ENCODE results near the gene TRIM75.

TRIM75 gene

DNA sequence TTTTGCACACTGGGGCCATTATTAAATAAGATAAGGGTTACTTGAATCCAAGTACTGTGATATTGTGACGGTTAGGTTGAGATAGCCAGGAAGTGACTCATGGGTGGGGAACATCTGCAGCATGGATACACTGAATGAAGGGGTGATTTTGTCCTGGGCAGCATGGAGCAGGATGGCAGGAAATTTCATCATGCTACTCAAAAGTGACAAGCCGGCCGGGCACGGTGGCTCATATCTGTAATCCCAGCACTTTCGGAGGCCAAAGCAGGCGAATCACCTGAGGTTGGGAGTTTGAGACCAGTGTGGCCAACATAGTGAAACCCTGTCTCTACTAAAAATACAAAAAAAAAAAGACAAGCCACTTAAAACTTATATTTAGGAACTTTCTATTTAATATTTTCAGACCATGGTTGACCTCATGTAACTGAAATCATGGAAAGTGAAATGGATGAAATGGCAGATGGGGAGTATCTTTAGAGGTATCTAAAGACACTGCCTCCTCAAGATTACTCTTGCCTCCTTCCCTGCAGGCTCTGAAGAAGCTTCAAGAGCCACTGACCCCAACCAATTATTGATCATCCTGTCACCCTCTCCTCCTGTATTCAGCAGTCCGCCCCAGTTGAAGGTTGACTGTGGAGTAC, 25.8 kb upstream of the TRIM75 start:
- Histone ChIP-seq H3K4me3 (ENCODE audit: insufficient read depth in 1 of 2, low read depth in 1 of 2, low read length in 2 of 2) (no peak overlapping the region), H3K23ac (ENCODE audit: low read length in 2 of 2) (no peak overlapping the region)
- WGBS: 34% methylated on average over 5 of the region's 7 CpGs

DNA sequence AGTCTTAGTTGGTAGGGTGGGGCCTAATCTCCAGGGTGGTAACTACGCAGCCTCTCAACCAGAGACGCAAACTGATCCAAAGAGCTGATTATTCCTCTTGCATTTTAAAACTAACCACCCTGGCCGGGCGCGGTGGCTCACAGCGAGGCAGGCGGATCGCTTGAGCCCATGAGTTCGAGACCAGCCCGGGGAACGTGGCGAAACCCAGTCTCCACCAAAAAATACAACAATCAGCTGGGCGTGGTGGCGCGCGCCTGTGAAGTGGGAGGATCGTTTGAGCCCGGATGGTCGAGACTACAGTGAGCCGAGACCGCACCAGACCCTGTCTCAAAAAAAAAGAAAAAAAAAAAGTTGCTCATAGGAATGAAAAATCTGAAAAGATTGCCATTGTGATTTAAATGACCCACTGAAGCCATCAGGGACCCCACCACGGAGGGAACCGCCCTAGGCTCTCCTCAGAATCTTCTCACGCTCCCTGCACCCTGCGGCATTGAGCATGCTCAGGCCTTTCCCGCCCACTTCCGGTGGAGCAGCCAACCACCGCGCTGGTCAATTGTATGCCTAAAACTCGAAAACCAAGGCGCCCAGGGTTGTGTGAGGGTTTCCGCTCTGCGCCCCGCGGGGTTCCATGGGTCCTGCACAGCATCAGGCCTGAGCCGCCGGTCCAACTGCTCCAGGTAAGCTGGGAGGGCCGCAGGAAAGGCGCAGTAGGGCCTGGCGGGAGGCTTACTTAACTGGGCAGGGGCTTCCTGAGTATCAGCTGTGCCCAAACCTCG, 22.0 kb upstream of the TRIM75 start, which contains the start of gene TRIM60:
TSS of gene TRIM60 (plus strand) at position 564 of the 776 bp plus-strand sequence. CDS start 8,074 bp downstream, outside the sequence.
- no peak within 1 kb of the TSS for H3K14ac ChIP-seq (ENCODE audit: low read length in 2 of 2)
- H3K23ac ChIP-seq (ENCODE audit: low read length in 2 of 2): no peak within 1 kb of the TSS
- H2BK12ac ChIP-seq (ENCODE audit: low read length in 2 of 2): no peak within 1 kb of the TSS
- no peaks in the 10 kb centered on the region for H3K36me3 ChIP-seq (ENCODE audit: control insufficient read depth in 1 of 2, insufficient read depth in 2 of 2, low read depth in 1 of 2, low read length in 2 of 2)
- no peak within 1 kb of the TSS for H3K9ac ChIP-seq (ENCODE audit: low read length)
- no peak within 1 kb of the TSS for H4K91ac ChIP-seq (ENCODE audit: low read length)
- no peaks in the 10 kb centered on the region for H3K27me3 ChIP-seq (ENCODE audit: control insufficient read depth in 1 of 2, insufficient read depth in 1 of 2, low read length in 2 of 2)
- no peak within 1 kb of the TSS for H2BK5ac ChIP-seq (ENCODE audit: low read depth, low read length, poor library complexity, severe bottlenecking)
- WGBS: 95% methylated on average over 34 of the region's 41 CpGs
- no peaks in the 10 kb centered on the region for H3K79me1 ChIP-seq (replicated peaks; ENCODE audit: low read length, poor library complexity, severe bottlenecking)
- H2BK15ac ChIP-seq (ENCODE audit: low read depth, poor library complexity, severe bottlenecking): no peak within 1 kb of the TSS
- no peak within 1 kb of the TSS for H3K4me3 ChIP-seq (ENCODE audit: insufficient read depth in 1 of 2, low read depth in 1 of 2, low read length in 2 of 2)
- H3K4me1 ChIP-seq (ENCODE audit: control insufficient read depth, insufficient read depth, low read depth, low read length): no peaks in the 10 kb centered on the region
- H3K18ac ChIP-seq (ENCODE audit: low read depth in 1 of 2, low read length in 2 of 2): no peak within 1 kb of the TSS
- no peak within 1 kb of the TSS for H3K4me2 ChIP-seq (ENCODE audit: low read length, poor library complexity, severe bottlenecking)
- no peak within 1 kb of the TSS for H3K27ac ChIP-seq (ENCODE audit: low read length, poor library complexity, severe bottlenecking)
- H4K8ac ChIP-seq (ENCODE audit: low read length): no peak within 1 kb of the TSS
- no peak within 1 kb of the TSS for H2BK120ac ChIP-seq (ENCODE audit: low read depth, low read length)
- H2AK5ac ChIP-seq (ENCODE audit: low read length, severe bottlenecking): no peak within 1 kb of the TSS
- no peak within 1 kb of the TSS for H3K4ac ChIP-seq (ENCODE audit: low read depth in 1 of 2, low read length in 2 of 2)
- no peak for DNase-seq
- H3K9me3 ChIP-seq (ENCODE audit: control insufficient read depth, low read length): no peaks in the 10 kb centered on the region
- H2AFZ ChIP-seq (ENCODE audit: low read depth, low read length): no peak within 1 kb of the TSS

More for the DNA sequence above, 25.8 kb upstream of the TRIM75 start:
- H2BK120ac ChIP-seq (ENCODE audit: low read depth, low read length): no peak overlapping the region
- no peak overlapping the region for H2BK15ac ChIP-seq (ENCODE audit: low read depth, poor library complexity, severe bottlenecking)
- H4K8ac ChIP-seq (ENCODE audit: low read length): no peak overlapping the region
- DNase-seq: peak; percentile 1
- no peaks in the 10 kb centered on the region for H3K9me3 ChIP-seq (ENCODE audit: control insufficient read depth, low read length)
- no peak overlapping the region for H3K4ac ChIP-seq (ENCODE audit: low read depth in 1 of 2, low read length in 2 of 2)
- H2AK5ac ChIP-seq (ENCODE audit: low read length, severe bottlenecking): no peak overlapping the region
- no peak overlapping the region for H2AFZ ChIP-seq (ENCODE audit: low read depth, low read length)
- H3K4me2 ChIP-seq (ENCODE audit: low read length, poor library complexity, severe bottlenecking): no peak overlapping the region
- no peak overlapping the region for H4K91ac ChIP-seq (ENCODE audit: low read length)
- H2BK12ac ChIP-seq (ENCODE audit: low read length in 2 of 2): no peak overlapping the region
- no peaks in the 10 kb centered on the region for H3K4me1 ChIP-seq (ENCODE audit: control insufficient read depth, insufficient read depth, low read depth, low read length)
- no peaks in the 10 kb centered on the region for H3K36me3 ChIP-seq (ENCODE audit: control insufficient read depth in 1 of 2, insufficient read depth in 2 of 2, low read depth in 1 of 2, low read length in 2 of 2)
- H3K27ac ChIP-seq (ENCODE audit: low read length, poor library complexity, severe bottlenecking): no peak overlapping the region
- no peak overlapping the region for H2BK5ac ChIP-seq (ENCODE audit: low read depth, low read length, poor library complexity, severe bottlenecking)
- no peaks in the 10 kb centered on the region for H3K79me1 ChIP-seq (replicated peaks; ENCODE audit: low read length, poor library complexity, severe bottlenecking)
- no peak overlapping the region for H3K18ac ChIP-seq (ENCODE audit: low read depth in 1 of 2, low read length in 2 of 2)
- no peaks in the 10 kb centered on the region for H3K27me3 ChIP-seq (ENCODE audit: control insufficient read depth in 1 of 2, insufficient read depth in 1 of 2, low read length in 2 of 2)
- no peak overlapping the region for H3K9ac ChIP-seq (ENCODE audit: low read length)
- H3K14ac ChIP-seq (ENCODE audit: low read length in 2 of 2): peak overlapping the region in 1 of 2 experiments; percentile 66

DNA sequence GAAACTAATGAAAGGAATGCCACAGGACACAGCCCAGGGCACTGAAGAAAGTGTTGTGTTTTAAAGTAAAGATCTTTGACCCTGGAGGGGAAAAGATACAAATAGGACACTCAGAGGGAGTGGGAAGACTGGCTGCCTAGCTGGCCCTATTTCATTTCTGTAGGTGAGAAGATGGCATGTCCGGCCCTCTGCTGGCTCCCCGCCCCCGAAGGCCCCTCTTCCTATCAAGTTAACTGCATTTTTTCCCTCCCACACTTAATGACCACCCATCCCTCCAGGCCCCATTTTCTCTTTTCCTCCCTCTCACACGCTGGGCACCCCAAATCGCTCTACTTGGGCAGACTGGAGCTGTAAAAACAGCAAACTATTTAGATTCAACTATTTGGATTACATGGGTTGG, 5.5 kb upstream of the TRIM75 start:
- Histone ChIP-seq H3K4me2 (ENCODE audit: low read length, poor library complexity, severe bottlenecking) (no peak overlapping the region), H3K4me1 (ENCODE audit: control insufficient read depth, insufficient read depth, low read depth, low read length) (no peaks in the 10 kb centered on the region), H3K4me3 (ENCODE audit: insufficient read depth in 1 of 2, low read depth in 1 of 2, low read length in 2 of 2) (no peak overlapping the region), H3K9me3 (ENCODE audit: control insufficient read depth, low read length) (no peaks in the 10 kb centered on the region), H2BK120ac (ENCODE audit: low read depth, low read length) (no peak overlapping the region), H2AFZ (ENCODE audit: low read depth, low read length) (no peak overlapping the region), H3K27me3 (ENCODE audit: control insufficient read depth in 1 of 2, insufficient read depth in 1 of 2, low read length in 2 of 2) (no peaks in the 10 kb centered on the region), H3K4ac (ENCODE audit: low read depth in 1 of 2, low read length in 2 of 2) (no peak overlapping the region), H3K23ac (ENCODE audit: low read length in 2 of 2) (no peak overlapping the region), H3K36me3 (ENCODE audit: control insufficient read depth in 1 of 2, insufficient read depth in 2 of 2, low read depth in 1 of 2, low read length in 2 of 2) (no peaks in the 10 kb centered on the region), H2BK15ac (ENCODE audit: low read depth, poor library complexity, severe bottlenecking) (no peak overlapping the region), H3K18ac (ENCODE audit: low read depth in 1 of 2, low read length in 2 of 2) (no peak overlapping the region), H3K79me1 (replicated peaks; ENCODE audit: low read length, poor library complexity, severe bottlenecking) (no peaks in the 10 kb centered on the region), H2BK5ac (ENCODE audit: low read depth, low read length, poor library complexity, severe bottlenecking) (no peak overlapping the region), H4K91ac (ENCODE audit: low read length) (no peak overlapping the region), H2BK12ac (ENCODE audit: low read length in 2 of 2) (no peak overlapping the region), H3K14ac (ENCODE audit: low read length in 2 of 2) (no peak overlapping the region), H4K8ac (ENCODE audit: low read length) (no peak overlapping the region), H3K27ac (ENCODE audit: low read length, poor library complexity, severe bottlenecking) (no peak overlapping the region), H3K9ac (ENCODE audit: low read length) (no peak overlapping the region), H2AK5ac (ENCODE audit: low read length, severe bottlenecking) (no peak overlapping the region)
- no peak for DNase-seq
- WGBS: 65% methylated on average over 3 of the region's 5 CpGs

DNA sequence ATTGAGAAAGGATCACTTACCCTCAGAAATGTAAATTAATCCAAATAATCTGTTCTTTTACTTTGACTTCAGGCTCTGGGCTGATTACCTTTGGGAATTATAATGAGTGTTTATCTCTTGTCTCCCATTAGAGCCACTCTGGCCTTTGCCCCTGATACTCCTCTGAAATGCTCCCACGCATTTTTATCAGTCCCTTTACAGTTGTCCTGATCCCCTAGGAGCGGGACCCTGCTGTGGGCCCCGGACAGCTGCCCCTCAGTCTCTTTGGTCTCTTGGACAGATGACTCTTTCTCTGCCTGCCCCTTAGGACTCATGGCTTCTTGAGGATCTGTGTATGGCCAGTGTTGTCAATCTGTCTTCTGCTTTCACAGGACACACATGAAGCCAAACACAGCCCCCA, 1.0 kb upstream of the TRIM75 start:
- Histone ChIP-seq H3K4me3 (ENCODE audit: insufficient read depth in 1 of 2, low read depth in 1 of 2, low read length in 2 of 2) (no peak overlapping the region), H3K27ac (ENCODE audit: low read length, poor library complexity, severe bottlenecking) (no peak overlapping the region), H3K4me2 (ENCODE audit: low read length, poor library complexity, severe bottlenecking) (no peak overlapping the region), H3K27me3 (ENCODE audit: control insufficient read depth in 1 of 2, insufficient read depth in 1 of 2, low read length in 2 of 2) (no peaks in the 10 kb centered on the region), H2BK5ac (ENCODE audit: low read depth, low read length, poor library complexity, severe bottlenecking) (no peak overlapping the region), H3K9ac (ENCODE audit: low read length) (no peak overlapping the region), H3K23ac (ENCODE audit: low read length in 2 of 2) (no peak overlapping the region), H2AK5ac (ENCODE audit: low read length, severe bottlenecking) (no peak overlapping the region), H3K4me1 (ENCODE audit: control insufficient read depth, insufficient read depth, low read depth, low read length) (no peaks in the 10 kb centered on the region), H3K18ac (ENCODE audit: low read depth in 1 of 2, low read length in 2 of 2) (no peak overlapping the region), H4K91ac (ENCODE audit: low read length) (no peak overlapping the region), H3K36me3 (ENCODE audit: control insufficient read depth in 1 of 2, insufficient read depth in 2 of 2, low read depth in 1 of 2, low read length in 2 of 2) (no peaks in the 10 kb centered on the region), H3K9me3 (ENCODE audit: control insufficient read depth, low read length) (no peaks in the 10 kb centered on the region), H2BK120ac (ENCODE audit: low read depth, low read length) (no peak overlapping the region), H3K79me1 (replicated peaks; ENCODE audit: low read length, poor library complexity, severe bottlenecking) (no peaks in the 10 kb centered on the region), H2BK12ac (ENCODE audit: low read length in 2 of 2) (no peak overlapping the region), H2BK15ac (ENCODE audit: low read depth, poor library complexity, severe bottlenecking) (no peak overlapping the region), H3K14ac (ENCODE audit: low read length in 2 of 2) (no peak overlapping the region), H2AFZ (ENCODE audit: low read depth, low read length) (no peak overlapping the region), H4K8ac (ENCODE audit: low read length) (no peak overlapping the region), H3K4ac (ENCODE audit: low read depth in 1 of 2, low read length in 2 of 2) (no peak overlapping the region)
- WGBS: 76% methylated on average over 3 of the region's 3 CpGs
- no peak for DNase-seq

Data from mesenchymal stem cell (in vitro differentiated cells and primary cell).